H1 (cell line): ENCODE results near the gene ZBTB7B. TPM values are rescaled to one million over a fixed set of nuclear protein-coding genes. Genes with fewer than 3 reads are reported as not detected.
A peak's percentile ranks its signal among the peaks of the same experiment; 100 is the strongest.

ENCODE experiments used
- BRCA1 ChIP-seq: IDR thresholded peaks from 2 replicates; pipeline ENCODE4 v1.6.1; 2012; ENCODE audit warnings: low read depth, low read length, improper control_type of control experiment
- CBX8 ChIP-seq: fragments of 300-800, 300-1000 bp; sonication (generic); IDR thresholded peaks from 2 replicates; pipeline ENCODE4 v1.7.1; 2016; ENCODE audit warnings: low read depth, low read length, borderline replicate concordance
- CEBPB ChIP-seq: IDR thresholded peaks from 2 replicates; pipeline ENCODE4 v1.6.1; 2012; ENCODE audit warnings: low read depth, low read length
- CREB1 ChIP-seq: IDR thresholded peaks from 2 replicates; pipeline ENCODE4 v1.6.1; 2012; ENCODE audit warnings: inconsistent platforms
- E2F6 ChIP-seq: IDR thresholded peaks from 2 replicates; pipeline ENCODE4 v1.6.1; 2012; ENCODE audit warnings: inconsistent platforms
- GABPA ChIP-seq: IDR thresholded peaks from 2 replicates; pipeline ENCODE4 v1.6.1; 2011; ENCODE audit warnings: mild to moderate bottlenecking, low read length, moderate library complexity, borderline replicate concordance; ENCODE audit not compliant: insufficient read depth
- HDAC6 ChIP-seq: IDR thresholded peaks from one replicate; pipeline ENCODE4 v1.7.1; 2012; ENCODE audit warnings: low read depth, mild to moderate bottlenecking, inconsistent platforms, low read length, moderate library complexity
- KDM1A ChIP-seq: fragments of 200-600, 300-600 bp; sonication (generic); IDR thresholded peaks from 2 replicates; pipeline ENCODE4 v1.7.1; 2016; ENCODE audit warnings: mild to moderate bottlenecking, low read length, borderline replicate concordance
- KDM4A ChIP-seq: IDR thresholded peaks from one replicate; pipeline ENCODE4 v1.7.1; 2012; ENCODE audit warnings: low read depth, mild to moderate bottlenecking, moderate library complexity, low read length, inconsistent platforms; ENCODE audit not compliant: severe bottlenecking
- POLR2AphosphoS5 ChIP-seq: IDR thresholded peaks from 2 replicates; pipeline ENCODE4 v1.6.1; 2011; ENCODE audit warnings: low read depth, low read length
- RAD21 ChIP-seq, 2 experiments: IDR thresholded peaks in 1 of 2; conservative IDR thresholded peaks in 1 of 2; 2 replicates each; pipeline ENCODE4 v1.6.1; 2011; ENCODE audit warnings: low read depth in 2 of 2, low read length in 2 of 2, improper control_type of control experiment in 1 of 2, inconsistent platforms in 1 of 2, mild to moderate bottlenecking in 1 of 2, moderate library complexity in 1 of 2
- RNF2 ChIP-seq: fragments of 200-900, 300-1000 bp; sonication (generic); IDR thresholded peaks from 2 replicates; pipeline ENCODE4 v1.7.1; 2016; ENCODE audit warnings: borderline replicate concordance, low read depth, mild to moderate bottlenecking, antibody characterized with exemption, low read length; ENCODE audit not compliant: poor library complexity, severe bottlenecking; ENCODE audit errors: missing control alignments
- SP2 ChIP-seq: IDR thresholded peaks from 2 replicates; pipeline ENCODE4 v1.6.1; 2012; ENCODE audit warnings: mild to moderate bottlenecking, low read length, inconsistent platforms
- SP4 ChIP-seq: IDR thresholded peaks from 2 replicates; pipeline ENCODE4 v1.6.1; 2012; ENCODE audit warnings: low read length, inconsistent platforms
- SUZ12 ChIP-seq: fragments of 200-600 bp; sonication (generic); IDR thresholded peaks from 2 replicates; pipeline ENCODE4 v1.6.1; 2012; ENCODE audit warnings: mild to moderate bottlenecking, inconsistent platforms, low read length, moderate library complexity, mixed read lengths
- YY1 ChIP-seq: IDR thresholded peaks from 2 replicates; pipeline ENCODE4 v1.6.1; 2011; ENCODE audit warnings: low read depth, mild to moderate bottlenecking, low read length
- polyA plus RNA-seq, 7 experiments: library from polyadenylated mRNA; depleted of rRNA in 3 of 7; stranded (reverse) in 5 of 7; unstranded in 2 of 7; fragments of >200 nt in 5 of 7; fragments of 200-250 nt in 2 of 7; gene quantifications; 1 replicate in 5 of 7; 2 replicates in 1 of 7; 4 replicates in 1 of 7; pipeline versions ENCODE4 v1.2.1 to v1.2.3, GENCODE V29; 2011 to 2013; ENCODE audit warnings: missing spikeins in 2 of 7, mixed read lengths in 2 of 7
- total RNA-seq: library from RNA; stranded (reverse); fragmentation: NEBNext Ultra II Directional; extraction: Animal tissue kit (Norgen Biotek cat#: 25700); gene quantifications from 2 replicates; pipeline ENCODE4 v1.2.1, GENCODE V29; 2021
- TF ChIP-seq, protein P1 (sequence below), 3 experiments: IDR thresholded peaks; 1 replicate in 2 of 3; 2 replicates in 1 of 3; pipeline versions ENCODE4 v1.5.1 to v1.6.1; 2011; ENCODE audit warnings: low read length in 3 of 3, mild to moderate bottlenecking in 3 of 3, inconsistent platforms in 2 of 3, low read depth in 1 of 3, moderate library complexity in 1 of 3; ENCODE audit not compliant: insufficient read depth in 1 of 3; ENCODE audit errors: control extremely low read depth in 1 of 3
- TF ChIP-seq, protein P2 (sequence below): IDR thresholded peaks from 2 replicates; pipeline ENCODE4 v1.6.1; 2012; ENCODE audit warnings: low read length, inconsistent platforms

Gene ZBTB7B
- total and polyA plus RNA-seq, 2 of the 8 experiments (the other 6 are each of a cell fraction or from before 2014, with no cell fraction given): 24.5 to 36.9 TPM

GRCh38 chr1:154992721-154993571 lies 9.7 kb upstream of the ZBTB7B start (continued):
- TF ChIP-seq CBX8 (no peak), YY1 (no peak), RNF2 (no peak), E2F6 (no peak), SP4 (no peak), POLR2AphosphoS5 (peak; percentile 65), HDAC6 (no peak), CEBPB (no peak), SUZ12 (no peak), KDM4A (no peak), RAD21 (IDR thresholded peaks at IDR 0.05 in 1 of 2, conservative IDR thresholded peaks at IDR 0.05 in 1 of 2; ENCODE audit: low read depth in 2 of 2, low read length in 2 of 2) (peak; percentile 12 to 33; a peak in 2 of 4 replicates), GABPA (no peak), SP2 (no peak), KDM1A (no peak), CREB1 (no peak), BRCA1 (no peak)
- TF ChIP-seq, protein P1, sequence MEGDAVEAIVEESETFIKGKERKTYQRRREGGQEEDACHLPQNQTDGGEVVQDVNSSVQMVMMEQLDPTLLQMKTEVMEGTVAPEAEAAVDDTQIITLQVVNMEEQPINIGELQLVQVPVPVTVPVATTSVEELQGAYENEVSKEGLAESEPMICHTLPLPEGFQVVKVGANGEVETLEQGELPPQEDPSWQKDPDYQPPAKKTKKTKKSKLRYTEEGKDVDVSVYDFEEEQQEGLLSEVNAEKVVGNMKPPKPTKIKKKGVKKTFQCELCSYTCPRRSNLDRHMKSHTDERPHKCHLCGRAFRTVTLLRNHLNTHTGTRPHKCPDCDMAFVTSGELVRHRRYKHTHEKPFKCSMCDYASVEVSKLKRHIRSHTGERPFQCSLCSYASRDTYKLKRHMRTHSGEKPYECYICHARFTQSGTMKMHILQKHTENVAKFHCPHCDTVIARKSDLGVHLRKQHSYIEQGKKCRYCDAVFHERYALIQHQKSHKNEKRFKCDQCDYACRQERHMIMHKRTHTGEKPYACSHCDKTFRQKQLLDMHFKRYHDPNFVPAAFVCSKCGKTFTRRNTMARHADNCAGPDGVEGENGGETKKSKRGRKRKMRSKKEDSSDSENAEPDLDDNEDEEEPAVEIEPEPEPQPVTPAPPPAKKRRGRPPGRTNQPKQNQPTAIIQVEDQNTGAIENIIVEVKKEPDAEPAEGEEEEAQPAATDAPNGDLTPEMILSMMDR (IDR thresholded peaks at IDR 0.05; ENCODE audit: control extremely low read depth in 1 of 3, insufficient read depth in 1 of 3, low read depth in 1 of 3, low read length in 3 of 3): peak; percentile 45 to 51 (median 48)
- TF ChIP-seq, protein P2, sequence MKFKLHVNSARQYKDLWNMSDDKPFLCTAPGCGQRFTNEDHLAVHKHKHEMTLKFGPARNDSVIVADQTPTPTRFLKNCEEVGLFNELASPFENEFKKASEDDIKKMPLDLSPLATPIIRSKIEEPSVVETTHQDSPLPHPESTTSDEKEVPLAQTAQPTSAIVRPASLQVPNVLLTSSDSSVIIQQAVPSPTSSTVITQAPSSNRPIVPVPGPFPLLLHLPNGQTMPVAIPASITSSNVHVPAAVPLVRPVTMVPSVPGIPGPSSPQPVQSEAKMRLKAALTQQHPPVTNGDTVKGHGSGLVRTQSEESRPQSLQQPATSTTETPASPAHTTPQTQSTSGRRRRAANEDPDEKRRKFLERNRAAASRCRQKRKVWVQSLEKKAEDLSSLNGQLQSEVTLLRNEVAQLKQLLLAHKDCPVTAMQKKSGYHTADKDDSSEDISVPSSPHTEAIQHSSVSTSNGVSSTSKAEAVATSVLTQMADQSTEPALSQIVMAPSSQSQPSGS: no peak
